SW 1271 (cell line): ENCODE results near the gene RGMA.
"Not testable (repeated sequence)": the region's sequence is repeated elsewhere in the genome, so short reads cannot be mapped to it uniquely, and the experiment has no call there.

Source experiments
- DNase-seq, 2 experiments: peaks; one replicate each; lab custom pipeline; 2025; lab: John Stamatoyannopoulos, UW

RGMA gene

GRCh38 chr15:93048426-93048721, 40.6 kb downstream of the RGMA start:
- DNase-seq: no peak

DNA sequence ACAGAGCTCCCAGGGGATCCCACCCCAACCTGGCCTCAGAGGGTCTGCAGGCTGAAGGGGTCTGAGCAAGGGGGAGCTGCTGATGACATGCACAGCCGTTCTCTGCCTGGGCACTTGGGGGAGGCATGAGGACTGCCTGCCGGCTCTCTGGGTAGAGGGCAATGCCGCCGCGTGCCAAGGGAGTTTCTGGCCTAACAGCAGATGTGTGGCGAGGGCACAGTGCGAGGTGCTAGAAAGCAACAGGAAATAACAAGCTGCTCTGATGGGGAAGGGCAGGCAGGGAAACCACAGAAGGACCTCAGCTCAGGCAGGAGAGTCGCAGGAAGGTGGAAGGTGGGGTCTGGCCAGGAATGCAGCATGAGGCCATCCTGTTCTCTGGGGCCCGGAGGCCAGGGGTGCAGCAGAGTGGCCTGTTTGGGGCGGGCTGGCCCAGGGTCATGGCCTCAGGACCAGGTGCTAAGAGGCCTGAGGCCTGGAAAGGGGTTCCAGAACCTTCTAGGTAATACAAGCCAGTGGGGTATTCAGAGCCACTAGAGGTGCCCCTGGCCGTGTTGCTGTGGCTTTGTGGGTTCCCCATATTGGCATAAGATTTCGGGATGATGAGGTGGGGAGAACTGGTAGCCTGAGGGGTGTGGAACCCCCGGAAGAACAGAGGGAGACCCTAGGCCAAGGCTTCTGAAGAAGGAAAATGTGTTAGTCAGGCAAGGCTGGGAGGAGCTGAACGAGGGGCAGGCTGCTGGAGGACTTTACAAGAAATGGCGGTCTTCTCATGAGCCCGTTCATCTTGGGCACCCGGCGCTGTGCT, 41.2 kb downstream of the RGMA start:
- DNase-seq: no peak

DNA sequence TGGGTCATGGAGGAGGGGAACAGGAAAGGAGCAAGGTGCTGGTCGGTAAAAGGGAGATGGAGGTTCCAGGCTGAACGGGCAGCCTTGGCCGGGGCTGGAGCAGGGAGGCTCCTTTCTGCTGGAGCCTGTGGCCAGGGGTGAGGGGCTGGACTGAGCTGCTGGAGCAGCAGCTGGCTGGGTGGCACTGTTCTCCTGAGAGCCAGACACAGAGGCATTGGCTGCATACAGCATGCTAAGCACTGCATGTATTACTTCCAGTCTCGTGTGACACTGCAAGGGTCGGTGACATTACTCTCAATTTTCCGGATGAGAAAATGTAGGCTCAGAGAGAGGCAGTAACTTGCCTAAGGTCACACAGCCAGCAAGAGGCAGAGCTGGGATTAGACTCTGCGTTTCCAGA, 42.3 kb downstream of the RGMA start:
- no peak for DNase-seq

GRCh38 chr15:93046120-93046519, 42.9 kb downstream of the RGMA start:
- DNase-seq: no peak

GRCh38 chr15:93045191-93045785, 43.7 kb downstream of the RGMA start:
- DNase-seq: no peak

DNA sequence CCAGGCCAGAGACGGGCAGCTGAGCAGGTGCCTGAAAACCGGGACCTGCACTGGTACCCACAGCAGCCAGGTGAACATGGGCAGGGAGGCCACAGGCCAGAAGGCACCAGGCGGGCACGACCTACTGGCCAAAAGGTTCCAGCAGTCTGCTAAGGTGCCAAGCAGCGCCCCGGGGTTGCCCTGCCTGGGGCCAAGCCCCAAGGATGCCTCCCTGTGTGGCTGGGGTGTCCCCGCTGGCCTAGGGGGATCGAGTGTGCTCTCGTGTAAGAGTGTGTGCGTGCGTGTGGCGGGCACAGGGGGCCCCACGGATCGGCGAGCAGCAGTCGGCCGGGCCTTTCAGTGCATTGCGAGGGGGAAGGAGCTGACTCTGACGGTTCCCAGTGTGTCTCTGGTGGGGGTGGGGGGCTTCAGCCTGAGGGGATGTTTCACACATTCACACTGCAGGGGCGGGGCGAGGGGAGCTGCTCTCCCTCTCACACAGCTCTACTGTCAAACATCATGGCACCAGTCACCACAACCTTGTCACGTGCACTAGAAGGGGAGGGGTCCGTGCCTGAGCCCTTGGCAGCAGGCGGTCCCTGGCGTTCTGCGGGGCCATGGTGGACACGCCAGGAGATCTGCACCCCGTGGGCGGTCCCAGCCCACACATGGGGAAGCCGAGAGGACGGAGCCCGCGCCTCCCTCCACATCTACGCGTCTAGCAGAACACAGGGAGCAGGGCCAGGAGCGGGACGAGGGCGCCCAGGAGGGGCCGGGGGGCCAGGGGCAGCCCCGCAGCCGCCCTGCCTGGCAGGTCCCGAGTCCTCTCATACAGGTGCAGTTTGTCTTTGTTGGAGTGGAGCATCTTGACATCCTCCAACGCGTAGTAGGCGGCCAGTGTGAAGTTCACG, 44.5 kb downstream of the RGMA start:
- no peak for DNase-seq

DNA sequence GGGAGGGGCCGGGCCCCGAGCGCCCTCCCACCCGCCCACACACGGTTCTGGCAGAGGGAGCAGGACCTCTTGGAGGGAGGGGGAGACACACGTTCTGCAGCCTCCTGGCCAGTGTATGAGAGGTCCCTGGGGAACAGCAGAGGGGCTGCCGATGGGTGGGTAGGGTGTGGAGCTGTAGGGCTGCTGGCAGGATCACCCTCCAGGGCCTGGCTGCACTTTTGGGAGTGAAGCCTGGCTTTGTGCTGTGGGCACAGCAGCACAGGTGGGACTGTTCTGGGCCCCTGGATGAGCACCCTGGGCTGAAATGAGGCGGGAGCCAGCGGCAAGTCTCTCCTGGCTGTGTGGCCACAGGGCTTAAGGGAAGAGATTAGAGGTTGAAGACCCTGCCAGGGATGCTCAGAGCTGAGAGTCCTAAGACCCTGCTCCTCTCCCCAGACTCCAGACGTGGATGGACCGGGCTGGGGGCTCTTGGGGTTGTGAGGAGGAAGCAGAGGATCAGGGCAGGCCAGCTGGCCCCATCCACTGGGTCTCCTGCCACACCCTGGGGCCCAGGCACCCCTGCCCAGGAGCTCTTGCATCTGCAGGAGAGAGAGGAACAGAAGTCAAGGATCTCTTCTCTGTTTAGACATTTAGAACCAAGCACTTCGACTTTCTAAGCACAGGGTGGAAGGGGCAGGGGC, 45.2 kb downstream of the RGMA start:
- DNase-seq: no peak

GRCh38 chr15:93042691-93043378, 46.2 kb downstream of the RGMA start:
- no peak for DNase-seq

- no peak for DNase-seq
Measured at GRCh38 chr15:93042211-93042610, 46.8 kb downstream of the RGMA start.

- no peak for DNase-seq
Measured at GRCh38 chr15:93041159-93041547, 47.9 kb downstream of the RGMA start.

- no peak for DNase-seq
Measured at GRCh38 chr15:93040288-93041158, 48.5 kb downstream of the RGMA start.

DNA sequence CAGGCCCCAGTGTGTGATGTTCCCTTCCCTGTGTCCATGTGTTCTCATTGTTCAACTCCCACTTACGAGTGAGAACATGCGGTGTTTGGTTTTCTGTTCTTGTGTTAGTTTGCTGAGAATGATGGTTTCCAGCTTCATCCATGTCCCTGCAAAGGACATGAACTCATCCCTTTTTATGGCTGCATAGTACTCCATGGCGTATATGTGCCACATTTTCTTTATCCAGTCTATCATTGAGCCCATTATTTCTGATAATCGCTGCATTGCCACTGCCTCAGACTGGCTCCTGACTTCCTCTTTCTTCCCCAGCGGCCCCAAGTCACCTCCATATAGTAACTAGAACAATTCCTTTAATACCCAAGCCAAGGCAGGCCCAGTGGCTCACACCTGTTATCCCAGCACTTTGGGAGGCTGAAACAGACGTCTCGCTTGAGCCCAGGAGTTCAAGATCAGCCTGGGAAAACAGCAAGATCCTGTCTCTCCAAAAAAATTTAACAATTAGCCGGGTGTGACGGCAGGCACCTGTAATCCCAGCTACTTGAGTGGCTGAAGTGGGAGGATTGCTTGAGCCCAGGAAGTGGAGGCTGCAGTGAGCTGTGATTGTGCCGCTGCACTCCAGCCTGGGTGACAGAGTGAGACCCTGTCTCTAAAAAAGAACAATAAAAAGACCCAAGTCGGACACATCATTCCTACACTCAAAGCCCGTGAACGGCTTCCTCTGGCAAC, 49.3 kb downstream of the RGMA start:
- not testable (repeated sequence) for DNase-seq

GRCh38 chr15:93037820-93038705, 50.9 kb downstream of the RGMA start:
- DNase-seq: no peak

GRCh38 chr15:93036951-93037819, 51.8 kb downstream of the RGMA start:
- no peak for DNase-seq

DNA sequence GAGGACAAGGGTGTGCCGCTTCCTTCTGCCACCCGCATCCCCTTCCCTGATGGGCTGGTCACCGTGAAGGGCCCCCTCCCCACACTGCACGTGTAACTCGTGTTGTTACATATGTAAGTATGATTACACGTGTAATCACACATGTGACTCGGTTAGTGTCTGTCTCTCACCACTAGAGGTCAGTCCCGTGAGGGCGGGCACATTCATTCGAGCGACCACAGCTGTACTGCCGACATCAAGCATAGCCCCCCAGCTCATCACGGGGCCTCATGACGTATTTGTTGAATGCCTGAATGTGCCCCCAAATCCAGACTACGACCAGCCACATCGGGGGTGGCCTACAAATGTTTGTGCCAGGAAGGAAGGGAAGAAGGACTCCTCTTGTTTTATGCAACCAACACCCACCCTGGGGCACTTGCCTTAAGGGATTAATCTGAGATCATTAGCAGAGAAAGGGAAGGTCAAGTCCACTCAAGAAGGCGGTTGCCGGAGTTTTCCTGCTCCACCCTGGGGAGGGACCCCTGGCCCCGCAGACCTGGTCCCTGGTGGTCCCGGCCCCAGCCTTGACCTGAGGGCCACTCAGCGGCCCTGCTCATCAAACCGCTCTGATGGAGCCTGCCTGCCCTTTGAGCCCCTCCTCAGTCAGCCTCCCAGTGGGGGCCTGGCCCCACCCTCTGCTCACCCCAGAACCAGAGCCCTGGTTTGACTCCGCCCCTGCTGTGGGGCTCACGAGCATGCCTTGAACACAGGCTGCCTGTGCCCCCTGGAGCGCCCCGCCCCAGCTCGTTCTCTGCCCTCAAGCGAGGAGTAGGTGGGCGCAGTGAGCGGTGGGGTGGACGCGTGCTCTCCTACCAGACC, 52.8 kb downstream of the RGMA start:
- no peak for DNase-seq

DNA sequence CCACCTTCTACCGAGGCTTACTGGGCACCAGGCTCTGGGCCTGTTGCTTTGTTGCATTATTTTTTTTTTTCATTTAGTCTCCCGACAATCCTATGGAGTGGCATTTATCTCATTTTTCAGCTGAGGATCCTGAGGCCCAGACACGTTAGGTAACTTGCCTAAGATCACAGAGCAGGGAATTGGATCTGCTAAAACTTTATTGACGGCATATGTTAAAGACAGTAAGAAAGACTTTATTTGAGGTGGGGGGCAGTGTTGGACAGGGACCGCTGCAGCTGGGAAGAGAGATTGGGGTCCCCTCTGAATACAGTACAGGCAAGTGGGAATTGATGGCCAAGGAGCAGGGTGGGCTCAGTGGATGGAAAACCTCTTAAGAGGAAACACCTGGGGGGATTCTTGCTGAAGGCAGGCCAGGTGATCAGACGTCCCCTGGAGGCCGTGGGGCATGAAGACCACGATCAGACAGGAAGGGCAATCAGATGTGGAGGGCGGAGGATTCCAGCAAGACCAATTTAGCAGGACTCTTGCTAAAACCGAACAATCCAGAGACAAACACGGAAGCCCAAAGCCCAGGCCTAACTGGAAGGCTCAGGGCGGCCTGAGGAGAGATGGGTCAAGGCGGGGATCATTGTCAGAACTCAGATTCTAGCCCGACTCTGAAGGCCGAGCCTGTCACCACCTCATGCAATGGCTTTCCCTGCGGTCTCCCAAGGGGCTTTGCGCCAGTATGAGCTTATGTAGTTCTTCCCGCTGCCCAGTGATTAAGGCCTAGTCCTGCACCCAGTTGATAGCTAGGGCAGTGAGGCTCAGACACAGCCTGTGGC, 53.7 kb downstream of the RGMA start:
- DNase-seq: no peak
